ENCODE data around the gene GPR146. TPM values are rescaled to one million over a fixed set of nuclear protein-coding genes. Genes with fewer than 3 reads are reported as not detected.

The GPR146 gene
- total and polyA plus RNA-seq, 9 donors = 6.1 to 25.0 (median 8.4) TPM

DNA sequence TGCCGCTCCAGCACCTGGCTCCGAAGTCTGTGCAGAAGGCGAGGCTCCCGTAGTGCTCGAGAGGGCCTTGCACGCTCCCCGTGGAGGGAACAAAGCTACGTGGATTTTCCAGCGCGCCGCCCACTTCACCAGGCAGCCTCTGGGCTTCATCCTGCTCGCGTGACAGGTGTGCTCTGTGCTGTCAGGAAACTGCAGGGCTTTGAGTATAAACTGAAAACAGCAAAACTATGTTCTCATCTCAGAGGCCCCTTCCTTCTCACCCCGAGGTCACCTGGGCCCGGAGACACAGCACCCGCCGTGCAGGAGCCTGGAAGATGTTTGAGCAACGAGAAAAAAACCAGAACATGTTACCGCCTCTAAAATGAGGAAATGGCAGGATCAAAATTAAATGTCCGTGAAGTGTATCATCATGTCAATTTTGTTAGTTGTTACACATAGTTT is 17.6 kb upstream of the GPR146 start:
- Histone ChIP-seq H3K4me3 (peak overlapping the region; percentile 69), H3K9me3 (no peaks in the 10 kb centered on the region), H3K27ac (no peak overlapping the region), H3K27me3 (no peaks in the 10 kb centered on the region), H3K4me1 (ENCODE audit: insufficient read depth) (peaks cover 1% of the 10 kb centered on the region), H3K36me3 (no peaks in the 10 kb centered on the region)
- WGBS, 3 donors = 84 to 91% (median 90%) methylated on average over 20 of the region's 20 CpGs
- intact Hi-C loops (cut with DNase I) = no loop called here
- DNase-seq = no peak
- TF ChIP-seq EP300 (IDR thresholded peaks at IDR 0.05) (no peak), POLR2A (IDR thresholded peaks at IDR 0.05) (no peak)
- TF ChIP-seq, protein P1, sequence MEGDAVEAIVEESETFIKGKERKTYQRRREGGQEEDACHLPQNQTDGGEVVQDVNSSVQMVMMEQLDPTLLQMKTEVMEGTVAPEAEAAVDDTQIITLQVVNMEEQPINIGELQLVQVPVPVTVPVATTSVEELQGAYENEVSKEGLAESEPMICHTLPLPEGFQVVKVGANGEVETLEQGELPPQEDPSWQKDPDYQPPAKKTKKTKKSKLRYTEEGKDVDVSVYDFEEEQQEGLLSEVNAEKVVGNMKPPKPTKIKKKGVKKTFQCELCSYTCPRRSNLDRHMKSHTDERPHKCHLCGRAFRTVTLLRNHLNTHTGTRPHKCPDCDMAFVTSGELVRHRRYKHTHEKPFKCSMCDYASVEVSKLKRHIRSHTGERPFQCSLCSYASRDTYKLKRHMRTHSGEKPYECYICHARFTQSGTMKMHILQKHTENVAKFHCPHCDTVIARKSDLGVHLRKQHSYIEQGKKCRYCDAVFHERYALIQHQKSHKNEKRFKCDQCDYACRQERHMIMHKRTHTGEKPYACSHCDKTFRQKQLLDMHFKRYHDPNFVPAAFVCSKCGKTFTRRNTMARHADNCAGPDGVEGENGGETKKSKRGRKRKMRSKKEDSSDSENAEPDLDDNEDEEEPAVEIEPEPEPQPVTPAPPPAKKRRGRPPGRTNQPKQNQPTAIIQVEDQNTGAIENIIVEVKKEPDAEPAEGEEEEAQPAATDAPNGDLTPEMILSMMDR (IDR thresholded peaks at IDR 0.05) = no peak

DNA sequence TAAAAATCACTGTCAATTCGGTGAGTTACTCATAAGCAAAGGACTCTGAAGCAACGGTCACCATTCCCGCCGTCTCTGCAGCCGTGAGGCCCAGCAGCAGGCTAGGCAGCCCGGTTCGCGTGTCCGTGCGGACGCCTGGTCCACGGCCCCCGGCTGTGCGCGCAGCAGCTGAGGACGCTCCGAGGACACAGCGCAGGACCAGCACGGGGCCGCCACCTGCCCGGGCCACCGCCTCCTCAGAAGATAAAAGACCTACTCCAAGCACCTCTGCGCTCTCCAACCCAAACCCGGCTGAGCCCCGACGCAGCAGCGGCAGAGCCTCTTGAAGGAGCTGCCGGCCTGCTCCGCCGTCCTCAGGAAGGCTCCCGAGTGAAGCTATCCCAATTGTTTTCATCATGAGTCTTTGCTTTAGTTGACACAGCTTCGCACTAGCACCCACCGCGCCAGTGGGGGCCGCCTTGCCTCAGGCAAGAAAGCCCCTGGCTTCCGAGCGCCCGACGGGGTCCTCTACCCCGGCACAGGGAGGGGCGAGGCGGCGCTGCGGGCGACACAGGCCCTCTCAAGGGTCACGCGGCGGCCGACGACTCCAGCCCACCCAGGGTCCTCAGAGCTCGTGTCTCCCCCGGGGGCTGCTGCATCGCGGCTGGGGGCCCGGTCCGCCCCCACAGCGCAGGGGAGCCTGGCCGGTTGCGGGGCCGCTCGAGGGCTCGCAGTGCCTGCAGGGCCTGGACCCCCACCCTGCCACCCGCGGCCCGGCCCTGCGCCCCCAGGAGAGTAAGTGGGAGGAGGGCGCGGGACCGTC is 16.9 kb upstream of the GPR146 start:
- intact Hi-C loops (cut with DNase I) = loop anchor here in 1 of 4 donors (2.0 kb wide), 1 partner anchor 15 kb away; no protein-coding TSS in a partner anchor
- no peaks in the 10 kb centered on the region for H3K36me3 ChIP-seq
- whole genome bisulfite sequencing, 3 donors = 5 to 8% (median 8%) methylated on average over 47 to 69 of the region's 69 CpGs
- H3K4me3 ChIP-seq = peak overlapping the region; percentile 69
- no peaks in the 10 kb centered on the region for H3K9me3 ChIP-seq
- H3K27ac ChIP-seq = peak overlapping the region; percentile 96 to 99
- no peaks in the 10 kb centered on the region for H3K27me3 ChIP-seq
- H3K4me1 ChIP-seq (ENCODE audit: insufficient read depth) = peaks cover 1% of the 10 kb centered on the region
- peak; percentile 52 to 67 (median 60) for DNase-seq
- TF ChIP-seq POLR2A (IDR thresholded peaks at IDR 0.05) = no peak

DNA sequence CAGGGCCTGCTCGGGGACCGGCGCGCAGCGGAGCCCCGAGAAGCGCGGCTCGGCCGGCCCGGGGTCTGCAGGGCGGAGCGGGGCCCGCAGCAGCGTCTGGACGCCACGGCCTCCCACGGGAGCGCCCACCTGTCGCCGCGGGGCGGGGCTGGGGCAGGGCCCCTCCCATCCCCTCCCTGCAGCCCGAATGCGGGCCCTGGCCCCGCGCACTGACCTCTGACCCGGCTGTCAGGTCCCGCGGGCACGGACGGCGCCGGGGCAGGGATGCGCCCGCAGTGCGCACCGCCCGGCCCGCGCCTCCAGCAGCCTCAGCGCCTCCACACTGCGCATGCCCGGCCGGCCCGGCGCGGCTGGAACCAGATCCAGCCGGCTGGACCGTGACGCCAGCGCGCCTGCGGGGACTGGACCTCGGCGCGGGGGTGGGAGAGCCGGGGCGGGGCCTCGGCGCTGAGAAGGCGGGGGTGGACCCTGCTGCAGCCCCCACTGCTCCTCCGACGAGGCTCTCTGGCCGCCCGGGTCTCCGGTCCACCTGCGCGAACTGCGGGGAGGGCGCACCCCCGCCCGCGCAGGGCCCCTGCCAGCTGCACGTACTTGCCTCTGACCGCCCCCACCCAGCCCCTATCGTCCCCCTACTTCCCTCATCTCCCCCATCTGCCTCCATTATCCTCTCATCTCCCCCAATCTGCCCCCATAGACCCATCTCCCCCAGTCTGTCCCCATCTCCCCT is 16.1 kb upstream of the GPR146 start:
- 0 to 1% (median 0%) methylated on average over 38 to 77 of the region's 77 CpGs for WGBS, 3 donors
- Histone ChIP-seq H3K27ac (peak overlapping the region; percentile 96 to 99), H3K4me1 (ENCODE audit: insufficient read depth) (peaks cover 1% of the 10 kb centered on the region), H3K27me3 (no peaks in the 10 kb centered on the region), H3K9me3 (no peaks in the 10 kb centered on the region), H3K36me3 (no peaks in the 10 kb centered on the region), H3K4me3 (peak overlapping the region; percentile 69)
- TF ChIP-seq POLR2A (IDR thresholded peaks at IDR 0.05) (peak; percentile 88), EP300 (IDR thresholded peaks at IDR 0.05) (no peak)
- TF ChIP-seq, protein P1 (IDR thresholded peaks at IDR 0.05) = no peak
- DNase-seq = peak; percentile 94 to 97 (median 96)
- intact Hi-C loops (cut with DNase I) = loop anchor here in 1 of 4 donors (2.0 kb wide), 1 partner anchor 15 kb away; no protein-coding TSS in a partner anchor

DNA sequence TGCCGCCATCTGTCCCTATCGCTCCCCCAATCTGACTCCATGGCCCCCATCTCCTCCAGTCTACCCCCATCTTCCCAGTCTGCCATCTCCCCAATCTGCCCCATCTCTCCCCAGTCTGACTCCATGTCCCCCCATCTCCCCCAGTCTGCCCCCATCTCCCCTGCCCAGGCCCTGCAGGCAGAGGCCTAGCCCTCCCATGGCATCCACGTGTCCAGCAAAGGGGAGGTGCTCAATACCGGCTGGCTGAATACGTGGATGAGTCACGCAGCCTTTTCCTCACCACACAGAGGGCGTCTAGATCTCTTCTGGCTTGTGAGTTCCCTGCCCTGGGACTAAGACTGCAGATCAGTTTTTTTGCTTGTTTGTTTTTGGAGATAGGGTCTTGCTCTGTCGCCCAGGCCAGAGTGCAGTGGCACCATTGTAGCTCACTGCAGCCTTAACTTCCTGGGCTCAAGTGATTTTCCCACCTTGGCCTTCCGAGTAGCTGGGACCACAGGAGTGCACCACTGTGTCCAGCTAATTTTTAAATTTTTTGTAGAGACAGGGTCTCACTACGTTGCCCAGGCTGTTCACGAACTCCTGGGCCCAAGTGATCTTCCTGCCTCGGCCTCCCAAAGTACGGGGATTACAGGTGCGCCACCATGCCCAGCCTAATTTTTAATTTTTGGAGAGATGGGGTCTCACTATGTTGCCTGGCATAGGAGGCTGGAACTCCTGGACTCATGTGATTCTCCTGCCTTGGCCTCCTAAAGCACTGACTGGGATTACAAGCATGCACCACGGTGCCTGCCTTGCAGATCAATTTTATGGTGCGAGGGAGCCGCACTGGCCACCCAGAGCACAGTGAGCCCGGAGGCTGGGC is 15.3 kb upstream of the GPR146 start:
- Histone ChIP-seq H3K36me3 (no peaks in the 10 kb centered on the region), H3K9me3 (no peaks in the 10 kb centered on the region), H3K27ac (peak overlapping the region; percentile 96 to 99), H3K4me3 (peak overlapping the region; percentile 69), H3K4me1 (ENCODE audit: insufficient read depth) (peaks cover 1% of the 10 kb centered on the region), H3K27me3 (no peaks in the 10 kb centered on the region)
- no peak for TF ChIP-seq EP300 (IDR thresholded peaks at IDR 0.05)
- 52 to 54% (median 52%) methylated on average over 18 of the region's 18 CpGs for WGBS, 3 donors
- peak; percentile 84 to 92 (median 88) for DNase-seq
- intact Hi-C loops (cut with DNase I) = loop anchor here in 1 of 4 donors (2.0 kb wide), 1 partner anchor 14 kb away; no protein-coding TSS in a partner anchor
